ENCODE measurements around the gene HERPUD1. TPM values are rescaled to one million over a fixed set of nuclear protein-coding genes. Genes with fewer than 3 reads are reported as not detected.

The HERPUD1 gene
- total RNA-seq, 1 experiment from 2014 or later, result 35.3 TPM

DNA sequence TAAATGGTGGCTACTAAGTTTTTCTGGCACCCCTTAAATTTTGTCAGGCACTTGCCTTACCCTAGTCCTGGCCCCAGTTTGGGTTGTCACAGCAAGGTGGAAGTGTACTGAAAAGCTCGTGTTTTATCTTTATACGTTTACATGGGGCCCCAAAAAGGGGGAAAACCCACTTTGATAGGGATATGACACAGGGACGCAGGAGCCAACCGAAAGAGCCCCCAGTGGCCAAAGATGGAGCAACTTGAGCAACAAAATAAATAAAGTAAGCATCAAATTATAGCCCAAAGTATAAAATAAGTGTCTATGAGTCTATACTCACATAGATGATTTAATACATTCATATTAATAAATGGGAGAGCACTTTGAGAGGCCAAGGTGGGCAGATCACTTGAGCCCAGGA, 24.8 kb downstream of the HERPUD1 start:
- intact Hi-C loops (cut with micrococcal nuclease; ENCODE audit: unreplicated experiment), result no loop called here

DNA sequence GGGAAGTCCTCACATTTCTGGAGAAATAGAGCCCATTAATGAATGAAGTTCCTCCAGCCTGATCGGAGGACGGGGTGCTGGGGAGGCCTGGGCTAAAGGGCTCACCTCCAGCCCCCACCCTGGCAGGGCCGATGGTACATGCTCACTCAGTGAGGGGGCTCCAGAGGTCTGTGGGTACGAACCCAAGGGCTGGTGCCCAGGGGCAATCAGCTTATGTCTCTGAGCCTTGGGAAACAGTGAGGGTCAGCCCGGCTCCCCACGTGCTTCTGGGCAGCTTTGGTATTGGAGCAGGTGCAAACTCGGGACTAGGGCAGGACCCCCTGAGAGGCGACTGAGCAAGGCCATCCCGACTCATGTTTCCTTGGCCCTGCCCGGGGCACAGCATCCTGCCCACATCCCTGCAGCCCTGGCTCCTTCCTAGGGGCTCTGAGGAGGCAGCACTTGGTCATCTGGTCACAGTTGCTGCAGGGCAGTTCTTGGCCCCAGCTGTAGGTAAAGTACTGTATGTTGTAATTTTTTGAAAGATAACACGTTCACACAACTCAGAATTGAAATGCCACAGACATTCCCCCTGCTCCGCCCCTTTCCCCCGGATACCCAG, 28.8 kb downstream of the HERPUD1 start:
- no peak for DNase-seq
- intact Hi-C loops (cut with micrococcal nuclease; ENCODE audit: unreplicated experiment), result no loop called here
- H3K27ac ChIP-seq, result no peak overlapping the region
- no TSS peak for BruUV-seq (replicated peaks)
- H3K79me2 ChIP-seq (ENCODE audit: low read depth), result no peaks in the 10 kb centered on the region
- H3K4me3 ChIP-seq, result no peak overlapping the region
- no peak overlapping the region for H2AFZ ChIP-seq
- no peaks in the 10 kb centered on the region for H3K36me3 ChIP-seq (ENCODE audit: low read depth)
- peaks cover 11% of the 10 kb centered on the region for H3F3A ChIP-seq (ENCODE audit: insufficient read depth, low read depth)
- POLR2A ChIA-PET (ENCODE audit: unreplicated experiment), result interaction anchor here (0.6 kb wide), 1 partner anchor 372 kb away, joined by 10 read pairs; no protein-coding TSS in a partner anchor
- H3K9me3 ChIP-seq (ENCODE audit: insufficient read depth, low read depth), result no peaks in the 10 kb centered on the region
- no peaks in the 10 kb centered on the region for H3K9me2 ChIP-seq (ENCODE audit: insufficient read depth)
- TF ChIP-seq EZH2 (IDR thresholded peaks at IDR 0.05; ENCODE audit: low read depth), result no peak
- TF ChIP-seq, protein P1, sequence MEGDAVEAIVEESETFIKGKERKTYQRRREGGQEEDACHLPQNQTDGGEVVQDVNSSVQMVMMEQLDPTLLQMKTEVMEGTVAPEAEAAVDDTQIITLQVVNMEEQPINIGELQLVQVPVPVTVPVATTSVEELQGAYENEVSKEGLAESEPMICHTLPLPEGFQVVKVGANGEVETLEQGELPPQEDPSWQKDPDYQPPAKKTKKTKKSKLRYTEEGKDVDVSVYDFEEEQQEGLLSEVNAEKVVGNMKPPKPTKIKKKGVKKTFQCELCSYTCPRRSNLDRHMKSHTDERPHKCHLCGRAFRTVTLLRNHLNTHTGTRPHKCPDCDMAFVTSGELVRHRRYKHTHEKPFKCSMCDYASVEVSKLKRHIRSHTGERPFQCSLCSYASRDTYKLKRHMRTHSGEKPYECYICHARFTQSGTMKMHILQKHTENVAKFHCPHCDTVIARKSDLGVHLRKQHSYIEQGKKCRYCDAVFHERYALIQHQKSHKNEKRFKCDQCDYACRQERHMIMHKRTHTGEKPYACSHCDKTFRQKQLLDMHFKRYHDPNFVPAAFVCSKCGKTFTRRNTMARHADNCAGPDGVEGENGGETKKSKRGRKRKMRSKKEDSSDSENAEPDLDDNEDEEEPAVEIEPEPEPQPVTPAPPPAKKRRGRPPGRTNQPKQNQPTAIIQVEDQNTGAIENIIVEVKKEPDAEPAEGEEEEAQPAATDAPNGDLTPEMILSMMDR (conservative IDR thresholded peaks at IDR 0.05), result no peak
- H3K27me3 ChIP-seq (ENCODE audit: insufficient read depth, low read depth), result no peaks in the 10 kb centered on the region
- H3K4me1 ChIP-seq (replicated peaks; ENCODE audit: insufficient read depth), result peaks cover 15% of the 10 kb centered on the region
- CTCF ChIA-PET, result no interaction called here
- H4K20me1 ChIP-seq (ENCODE audit: insufficient read depth), result no peaks in the 10 kb centered on the region
- H3K4me2 ChIP-seq, result no peak overlapping the region

More for the DNA sequence above, 24.8 kb downstream of the HERPUD1 start:
- no peaks in the 10 kb centered on the region for H3K36me3 ChIP-seq (ENCODE audit: low read depth)
- no peak for DNase-seq
- BruUV-seq (replicated peaks), result no TSS peak
- ChIA-PET CTCF (no interaction called here), POLR2A (ENCODE audit: unreplicated experiment) (no interaction called here)
- H4K20me1 ChIP-seq (ENCODE audit: insufficient read depth), result no peaks in the 10 kb centered on the region
- H3K79me2 ChIP-seq (ENCODE audit: low read depth), result no peaks in the 10 kb centered on the region
- H3K4me3 ChIP-seq, result no peak overlapping the region
- no peaks in the 10 kb centered on the region for H3K4me1 ChIP-seq (replicated peaks; ENCODE audit: insufficient read depth)
- H2AFZ ChIP-seq, result no peak overlapping the region
- no peaks in the 10 kb centered on the region for H3K9me2 ChIP-seq (ENCODE audit: insufficient read depth)
- no peak overlapping the region for H3K4me2 ChIP-seq
- no peaks in the 10 kb centered on the region for H3K9me3 ChIP-seq (ENCODE audit: insufficient read depth, low read depth)
- no peaks in the 10 kb centered on the region for H3K27me3 ChIP-seq (ENCODE audit: insufficient read depth, low read depth)
- TF ChIP-seq EZH2 (IDR thresholded peaks at IDR 0.05; ENCODE audit: low read depth), result no peak
- TF ChIP-seq, protein P1 (conservative IDR thresholded peaks at IDR 0.05), result no peak
- no peaks in the 10 kb centered on the region for H3F3A ChIP-seq (ENCODE audit: insufficient read depth, low read depth)
- H3K27ac ChIP-seq, result no peak overlapping the region

DNA sequence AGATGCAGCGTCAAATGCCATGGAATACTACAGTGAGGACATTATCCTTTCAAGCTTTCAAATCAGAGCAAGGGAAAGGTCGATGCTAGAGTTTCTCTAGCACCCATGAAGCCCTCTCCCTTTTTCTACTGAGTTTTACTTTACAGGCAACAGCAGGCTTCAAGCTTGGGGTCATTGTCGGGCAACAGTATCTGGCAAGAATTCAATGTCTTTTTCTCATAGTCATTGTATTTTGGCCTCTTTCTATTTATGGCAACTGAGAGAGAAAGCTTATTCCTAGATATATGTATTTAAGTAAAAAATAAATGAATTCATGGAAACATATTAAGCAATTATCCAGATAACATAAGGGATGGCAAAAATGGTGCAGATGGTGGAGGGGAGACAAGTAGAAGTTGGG, 29.4 kb downstream of the HERPUD1 start:
- Histone ChIP-seq H3F3A (ENCODE audit: insufficient read depth, low read depth) (peaks cover 11% of the 10 kb centered on the region), H3K79me2 (ENCODE audit: low read depth) (no peaks in the 10 kb centered on the region), H4K20me1 (ENCODE audit: insufficient read depth) (no peaks in the 10 kb centered on the region), H3K4me1 (replicated peaks; ENCODE audit: insufficient read depth) (peaks cover 17% of the 10 kb centered on the region), H3K4me3 (no peak overlapping the region), H2AFZ (no peak overlapping the region), H3K4me2 (no peak overlapping the region), H3K9me2 (ENCODE audit: insufficient read depth) (no peaks in the 10 kb centered on the region), H3K36me3 (ENCODE audit: low read depth) (no peaks in the 10 kb centered on the region), H3K27ac (no peak overlapping the region), H3K27me3 (ENCODE audit: insufficient read depth, low read depth) (no peaks in the 10 kb centered on the region), H3K9me3 (ENCODE audit: insufficient read depth, low read depth) (no peaks in the 10 kb centered on the region)
- no TSS peak for BruUV-seq (replicated peaks)
- TF ChIP-seq EZH2 (IDR thresholded peaks at IDR 0.05; ENCODE audit: low read depth), result no peak
- TF ChIP-seq, protein P1 (conservative IDR thresholded peaks at IDR 0.05), result no peak
- CTCF ChIA-PET, result no interaction called here
- POLR2A ChIA-PET (ENCODE audit: unreplicated experiment), result interaction anchor here (0.6 kb wide), 1 partner anchor 372 kb away, joined by 10 read pairs; no protein-coding TSS in a partner anchor
- no peak for DNase-seq
- intact Hi-C loops (cut with micrococcal nuclease; ENCODE audit: unreplicated experiment), result no loop called here
